ENCODE data around the gene CTXN1.

DNA sequence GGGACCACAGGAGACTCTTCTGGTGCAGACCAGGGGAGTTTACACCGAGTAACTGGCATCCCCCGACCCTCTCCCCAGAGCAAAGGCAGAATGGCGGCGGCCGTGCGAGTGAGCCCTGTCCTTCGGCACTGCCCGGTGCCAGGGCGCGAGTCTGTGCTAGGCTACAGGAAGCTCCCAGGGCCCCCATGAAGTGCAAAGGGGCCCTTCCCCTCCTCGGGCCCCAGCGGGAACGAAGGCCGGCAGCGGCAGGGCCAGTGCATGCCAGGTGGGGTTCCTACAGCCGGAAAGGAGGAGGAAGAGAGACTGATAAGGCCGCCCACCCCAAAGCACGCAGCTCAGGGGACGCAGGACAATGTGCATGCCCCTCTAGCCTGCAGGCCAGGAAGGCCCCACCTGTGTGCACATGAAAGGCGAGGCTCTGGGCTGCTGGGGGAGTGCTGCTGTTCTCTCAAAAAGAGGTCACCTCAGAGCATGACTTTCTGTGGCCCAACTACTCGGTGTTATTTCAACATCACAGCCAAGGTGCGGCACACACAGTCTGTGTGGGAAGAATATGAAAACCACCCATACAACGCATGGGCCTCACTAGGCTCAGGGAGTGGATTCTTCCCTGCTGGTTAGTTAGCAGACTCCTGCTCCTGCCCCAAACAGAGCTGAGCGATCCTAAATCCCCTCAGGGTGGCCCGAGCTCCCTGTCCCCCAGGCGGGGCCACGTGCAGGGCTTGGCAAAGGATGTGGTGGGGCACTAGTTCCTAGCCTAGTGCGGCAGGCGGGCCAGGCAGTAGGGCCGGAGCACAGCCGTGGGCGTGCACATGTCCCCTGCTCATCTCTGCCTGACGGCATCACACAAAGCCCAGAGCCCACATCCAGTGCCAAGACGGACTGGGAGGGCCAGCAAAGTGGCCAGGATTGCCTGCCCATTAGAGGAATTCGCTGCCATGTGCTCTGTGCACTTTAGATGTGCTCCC is 45.9 kb upstream of the CTXN1 start:
- no peak for TF ChIP-seq POLR2A (IDR thresholded peaks at IDR 0.05)
- TF ChIP-seq, protein P1, sequence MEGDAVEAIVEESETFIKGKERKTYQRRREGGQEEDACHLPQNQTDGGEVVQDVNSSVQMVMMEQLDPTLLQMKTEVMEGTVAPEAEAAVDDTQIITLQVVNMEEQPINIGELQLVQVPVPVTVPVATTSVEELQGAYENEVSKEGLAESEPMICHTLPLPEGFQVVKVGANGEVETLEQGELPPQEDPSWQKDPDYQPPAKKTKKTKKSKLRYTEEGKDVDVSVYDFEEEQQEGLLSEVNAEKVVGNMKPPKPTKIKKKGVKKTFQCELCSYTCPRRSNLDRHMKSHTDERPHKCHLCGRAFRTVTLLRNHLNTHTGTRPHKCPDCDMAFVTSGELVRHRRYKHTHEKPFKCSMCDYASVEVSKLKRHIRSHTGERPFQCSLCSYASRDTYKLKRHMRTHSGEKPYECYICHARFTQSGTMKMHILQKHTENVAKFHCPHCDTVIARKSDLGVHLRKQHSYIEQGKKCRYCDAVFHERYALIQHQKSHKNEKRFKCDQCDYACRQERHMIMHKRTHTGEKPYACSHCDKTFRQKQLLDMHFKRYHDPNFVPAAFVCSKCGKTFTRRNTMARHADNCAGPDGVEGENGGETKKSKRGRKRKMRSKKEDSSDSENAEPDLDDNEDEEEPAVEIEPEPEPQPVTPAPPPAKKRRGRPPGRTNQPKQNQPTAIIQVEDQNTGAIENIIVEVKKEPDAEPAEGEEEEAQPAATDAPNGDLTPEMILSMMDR (IDR thresholded peaks at IDR 0.05): no peak
- no peak for TF ChIP-seq EP300 (IDR thresholded peaks at IDR 0.05)
